LoVo (cell line): ENCODE results near the gene GP2.

Source experiments
- DNase-seq: peaks from one replicate; pipeline ENCODE4 v3.0.0-alpha.2; 2016; ENCODE audit warnings: low spot score

GP2 gene

DNA sequence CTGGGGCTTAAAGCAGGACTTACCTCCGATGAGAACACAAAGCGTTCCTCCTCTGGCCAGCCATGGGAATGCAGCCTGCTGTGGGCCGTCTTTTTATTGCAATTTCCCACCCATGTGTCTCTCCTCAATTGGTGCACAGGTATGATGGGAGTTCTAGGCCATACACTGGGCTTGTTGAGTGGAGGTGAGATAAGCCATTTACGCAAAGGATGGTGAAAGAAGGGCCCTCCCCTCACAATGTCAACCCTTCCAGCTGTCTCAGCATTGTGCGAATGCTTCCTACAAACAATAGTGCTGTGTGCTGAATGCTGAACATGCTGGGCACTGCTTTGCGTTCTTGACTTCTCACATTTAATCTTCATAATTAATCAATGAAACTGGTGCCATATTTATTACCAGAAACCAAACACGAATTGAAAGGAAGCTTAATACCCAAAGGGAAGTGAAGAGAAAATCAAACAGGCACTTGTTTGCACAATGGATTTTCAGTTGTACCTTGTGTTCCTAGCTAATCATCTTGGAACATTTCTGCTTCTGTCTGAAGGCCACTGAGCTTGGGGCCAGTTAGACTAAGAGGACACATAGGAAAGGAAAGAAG, at the start of gene GP2:
Gene GP2, minus strand, starts transcription at position 70 of the 598 bp plus-strand sequence. CDS start 1,082 bp downstream, outside the sequence.
- DNase-seq: no peak

DNA sequence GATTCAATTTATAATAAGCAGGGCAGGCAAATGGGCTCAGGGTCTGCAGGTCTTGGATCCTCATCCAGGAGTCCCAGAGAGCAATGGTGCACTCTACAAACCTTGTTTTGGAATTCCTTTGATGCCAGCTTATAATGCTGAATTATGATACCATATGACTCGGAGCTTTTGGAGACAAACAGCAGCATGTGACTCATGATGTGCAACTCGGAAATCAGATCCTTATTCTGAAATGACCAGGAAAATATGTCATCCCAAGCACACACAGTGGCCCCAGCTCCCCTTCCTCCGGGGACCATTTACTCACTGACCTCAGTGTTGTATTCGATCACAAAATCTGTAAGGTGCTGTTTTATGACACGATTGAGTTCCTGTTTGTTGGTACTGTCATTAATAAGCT, 45.4 kb upstream of the GP2 start:
- no peak for DNase-seq

DNA sequence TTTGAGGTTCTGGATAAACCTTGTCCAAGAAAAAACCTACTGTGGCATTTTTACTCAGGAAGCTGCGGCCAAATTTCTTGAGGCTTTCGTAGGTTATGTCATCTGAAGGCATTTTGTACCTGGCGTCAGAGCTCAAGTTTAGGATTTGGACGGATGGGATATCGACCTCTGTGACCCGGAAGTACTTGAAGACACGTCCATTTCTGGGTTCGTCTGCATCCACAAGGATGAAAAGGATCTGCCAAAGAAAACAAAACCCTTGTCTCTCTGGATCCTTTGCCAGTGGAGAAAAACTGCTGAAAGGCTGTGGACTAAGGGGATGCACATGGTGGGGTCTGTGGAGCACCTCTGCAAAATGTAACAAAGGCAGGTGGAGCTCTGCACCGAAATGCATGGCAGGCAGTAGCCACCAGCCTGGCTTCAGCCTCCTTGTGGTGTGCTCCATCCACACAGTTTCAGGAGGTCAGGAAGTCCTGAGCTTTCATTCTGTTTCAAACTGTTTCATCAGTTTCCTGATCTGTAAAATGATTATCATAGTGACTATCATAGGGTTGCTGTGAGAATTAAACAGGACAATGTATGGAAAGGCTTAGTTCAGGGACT, 42.2 kb upstream of the GP2 start:
- no peak for DNase-seq

DNA sequence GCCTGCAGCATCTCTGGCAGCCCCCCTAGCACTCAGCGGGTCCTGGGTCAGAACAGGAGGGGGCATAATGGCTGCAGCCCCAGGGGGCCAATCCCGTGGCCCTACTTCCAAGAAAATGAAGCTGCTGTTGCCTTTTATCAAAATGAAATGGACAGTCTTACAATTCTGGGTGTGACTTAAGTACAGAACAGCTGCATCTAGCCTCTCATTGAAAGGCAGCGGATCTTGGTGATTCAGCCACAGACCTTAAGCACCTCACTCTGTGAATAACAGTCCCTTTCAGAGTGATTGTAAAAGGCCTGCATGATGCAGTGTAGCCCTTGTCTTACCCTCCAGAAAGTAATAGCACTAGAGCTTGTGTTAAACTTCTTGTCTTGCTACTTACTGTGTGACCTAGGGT, 36.7 kb upstream of the GP2 start:
- DNase-seq: no peak

DNA sequence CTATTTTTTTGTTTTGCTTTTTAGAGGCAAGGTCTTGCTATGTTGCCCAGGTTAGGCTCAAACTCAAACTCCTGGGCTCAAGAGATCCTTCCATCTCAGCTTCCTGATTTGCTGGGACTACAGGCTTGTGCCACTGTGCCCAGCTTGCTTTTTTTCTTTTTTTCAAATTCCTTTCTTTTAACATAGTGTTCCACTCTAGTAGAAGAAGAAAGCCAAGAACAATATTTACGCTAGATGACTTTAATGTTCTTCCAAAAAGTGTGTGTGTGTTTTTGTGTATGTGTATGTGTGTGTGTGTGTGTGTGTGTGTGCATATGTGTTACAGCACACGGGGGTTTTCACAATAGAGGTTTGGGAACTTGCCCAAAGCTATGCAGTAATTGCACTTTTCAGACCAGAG, 35.9 kb upstream of the GP2 start:
- DNase-seq: no peak

DNA sequence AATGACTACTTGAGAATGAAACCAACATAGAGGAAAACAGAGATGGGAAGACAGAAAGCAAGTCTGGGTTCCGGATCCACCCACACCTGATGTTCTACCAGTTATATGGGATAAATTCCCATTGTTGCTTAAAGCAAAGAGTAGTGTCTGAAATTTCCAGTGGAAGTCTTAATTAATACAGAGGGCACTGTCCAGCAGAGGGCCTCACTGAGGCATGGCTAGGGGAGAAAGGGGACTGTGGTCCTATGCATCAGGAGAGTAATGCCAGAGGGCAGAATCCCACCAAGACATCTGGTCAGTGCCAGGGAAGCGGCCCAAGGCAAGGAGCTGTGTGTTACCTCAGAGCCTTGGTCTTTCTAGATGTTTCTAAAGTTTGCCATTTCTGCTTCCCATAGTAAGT, 32.7 kb upstream of the GP2 start:
- no peak for DNase-seq

DNA sequence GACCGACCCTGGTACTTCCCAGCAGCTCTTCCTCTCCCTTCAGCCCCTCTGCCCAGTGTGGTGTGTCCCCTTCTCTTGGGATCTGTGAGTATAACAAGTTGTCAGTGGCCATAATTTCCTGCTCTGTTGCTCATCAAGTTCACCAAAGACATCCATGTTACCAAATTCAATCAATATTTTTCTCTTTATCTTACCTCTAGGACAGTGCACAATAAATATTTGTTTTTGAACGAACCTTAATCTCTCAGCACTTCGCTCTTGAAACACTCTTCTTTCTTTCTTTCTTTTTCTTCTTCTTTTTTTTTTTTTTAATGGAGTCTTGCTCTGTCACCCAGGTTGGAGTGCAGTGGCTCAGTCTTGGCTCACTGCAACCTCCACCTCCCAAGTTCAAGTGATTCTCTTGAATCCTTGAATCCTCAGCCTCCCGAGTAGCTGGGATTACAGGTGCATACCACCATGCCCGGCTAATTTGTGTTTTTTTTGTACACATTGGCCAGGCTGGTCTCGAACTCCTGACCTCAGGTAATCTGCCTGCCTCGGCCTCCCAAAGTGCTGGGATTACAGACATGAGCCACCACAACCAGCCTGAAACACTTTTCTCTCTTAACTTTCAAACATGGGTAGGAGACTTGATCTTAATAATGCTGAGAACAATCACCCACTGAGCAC, 27.9 kb upstream of the GP2 start:
- no peak for DNase-seq

DNA sequence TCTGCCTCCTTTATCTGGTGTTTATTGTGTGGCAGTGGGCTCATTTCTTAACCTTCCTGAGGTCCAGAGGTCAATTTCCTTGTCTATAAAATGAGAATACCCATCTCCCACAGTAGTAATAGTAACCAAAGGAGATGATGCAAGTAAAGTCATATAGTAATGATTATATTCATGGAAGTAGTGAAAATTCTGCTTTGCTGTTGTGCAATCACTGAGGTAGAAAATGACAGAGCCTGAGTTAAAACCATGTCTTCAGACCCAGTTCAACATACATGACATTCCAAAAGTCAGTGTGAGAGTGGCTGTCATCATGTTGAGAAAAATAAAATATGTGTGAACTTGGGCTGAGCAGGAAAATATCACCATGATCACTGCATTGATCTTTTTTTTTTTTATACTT, 26.1 kb upstream of the GP2 start:
- DNase-seq: no peak

DNA sequence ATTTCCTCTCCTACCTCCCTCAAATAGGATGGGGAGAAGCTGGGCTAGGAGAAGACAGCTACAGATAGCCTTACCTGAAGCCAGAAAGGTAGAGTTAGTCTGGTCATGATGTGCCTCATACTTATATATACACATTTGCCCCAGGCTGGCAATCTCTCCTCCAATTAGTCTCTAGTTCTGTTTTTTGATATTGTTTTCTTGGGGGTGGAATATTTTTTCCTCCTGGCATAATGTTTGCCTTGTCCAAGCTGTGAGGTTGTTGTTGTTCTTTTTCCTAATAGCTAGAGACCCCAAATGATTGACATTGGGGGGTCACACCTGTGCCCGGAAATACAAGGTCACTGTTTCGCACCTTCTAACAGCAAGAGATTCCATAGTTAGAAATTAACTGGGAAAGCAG, 25.3 kb upstream of the GP2 start, which contains the start of gene UMOD:
Gene UMOD, minus strand, starts transcription at position 101 of the 400 bp plus-strand sequence. CDS start 1,978 bp downstream, outside the sequence.
- no peak for DNase-seq

DNA sequence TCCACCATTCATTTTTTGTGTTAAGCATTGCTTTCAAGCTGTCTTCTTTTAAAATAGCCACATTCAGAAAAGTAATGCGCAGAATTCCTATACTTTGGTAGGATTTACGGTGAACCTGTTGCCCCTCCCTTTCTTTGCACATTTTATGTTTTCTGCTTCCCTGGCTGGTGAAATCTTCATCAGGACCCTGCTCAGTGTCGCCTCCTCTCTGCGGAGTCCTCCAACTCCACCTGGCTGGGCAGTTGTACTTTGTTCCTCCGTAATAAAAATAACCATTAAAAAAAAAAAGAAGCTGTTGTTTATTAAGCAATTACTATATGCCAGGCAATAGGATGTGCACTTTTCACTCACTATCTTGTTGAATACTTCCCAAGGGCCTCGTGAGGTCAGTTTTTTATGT, 22.3 kb upstream of the GP2 start:
- no peak for DNase-seq

DNA sequence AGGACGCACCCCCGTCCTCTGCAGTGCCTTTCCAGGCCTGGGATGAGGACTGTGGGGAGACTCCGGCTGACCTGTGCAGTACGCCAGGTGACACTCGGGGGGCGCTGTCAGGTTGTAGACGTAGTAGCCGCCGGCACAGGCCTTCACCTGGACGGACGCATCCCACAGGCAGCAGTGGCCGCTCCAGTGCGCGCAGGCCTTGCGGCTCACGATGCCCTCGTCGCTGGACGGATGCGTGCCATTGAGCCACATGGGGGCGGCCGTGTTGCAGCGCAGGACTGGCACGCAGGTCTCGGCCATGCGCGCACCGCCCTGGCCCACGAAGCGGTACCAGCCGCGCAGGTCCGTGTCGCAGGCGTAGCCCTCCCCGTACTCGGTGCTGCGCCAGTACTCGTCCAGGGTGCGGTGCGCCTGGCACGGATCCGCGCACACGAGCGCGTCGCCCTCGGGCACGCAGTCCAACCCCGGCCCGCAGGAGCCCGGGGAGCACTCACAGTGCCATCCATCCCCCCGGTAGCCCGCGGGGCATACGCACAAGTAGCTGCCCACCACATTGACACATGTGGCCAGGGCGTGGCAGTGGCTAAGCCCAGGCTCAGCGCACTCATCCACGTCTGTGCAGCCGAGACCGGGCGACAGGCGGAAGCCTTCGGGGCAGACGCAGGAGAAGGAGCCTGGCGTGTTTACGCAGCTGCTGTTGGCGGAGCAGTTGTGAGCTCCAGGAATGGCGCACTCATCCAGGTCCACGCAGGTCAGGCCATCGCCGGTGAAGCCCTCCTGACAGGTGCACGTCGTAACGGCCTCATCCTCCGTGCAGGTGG, 21.3 kb upstream of the GP2 start:
- no peak for DNase-seq

DNA sequence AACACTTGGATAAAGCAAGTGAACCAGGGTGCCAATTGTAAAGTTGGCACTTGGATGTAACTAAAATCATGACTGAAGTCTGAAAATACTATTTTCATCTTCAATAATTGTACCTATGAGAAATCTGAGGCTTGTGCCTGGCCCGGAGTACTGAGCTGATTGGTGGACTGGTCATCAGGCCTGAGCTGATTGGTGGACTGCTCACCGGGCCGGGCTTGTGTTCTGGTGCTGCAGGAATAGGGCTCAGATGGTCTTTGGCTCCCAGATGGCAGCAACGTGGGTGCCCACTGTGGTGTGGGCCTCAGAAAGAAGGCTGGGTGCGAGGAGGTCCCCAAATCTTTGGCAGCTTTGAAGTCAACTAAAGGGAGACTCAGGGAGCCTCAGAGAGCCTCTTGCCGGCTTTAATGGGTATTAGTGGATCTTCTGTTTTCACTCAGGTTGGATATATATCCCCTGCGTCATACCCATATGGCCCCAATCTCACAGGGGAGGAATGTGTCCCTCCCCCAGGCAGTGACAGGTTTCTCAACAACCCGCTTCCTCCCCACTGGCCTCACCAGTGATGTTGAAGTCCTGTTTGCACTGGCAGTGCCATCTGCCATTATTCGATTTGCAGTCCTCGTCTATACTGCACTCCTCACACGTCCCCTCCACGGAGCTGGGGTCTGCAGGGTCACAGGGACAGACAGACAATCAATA, 20.5 kb upstream of the GP2 start:
- no peak for DNase-seq

DNA sequence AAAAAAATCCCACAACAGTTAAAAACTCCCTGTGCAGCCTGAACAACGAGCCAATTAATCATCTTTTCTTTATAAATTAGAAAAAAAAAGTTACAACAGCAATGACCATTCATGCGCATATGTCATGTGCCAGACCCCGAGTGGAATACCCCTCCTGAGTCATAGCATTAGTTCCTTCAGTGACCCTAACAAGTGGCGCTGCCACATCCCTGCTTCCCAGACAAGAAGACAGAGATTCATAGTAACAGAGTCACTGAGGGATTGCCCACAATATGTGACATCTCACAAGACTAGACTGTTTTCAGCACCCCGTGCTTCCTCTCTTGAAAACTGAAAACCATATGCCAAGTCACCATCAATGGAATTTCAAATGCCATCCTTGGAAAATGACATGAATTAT, 17.3 kb upstream of the GP2 start:
- no peak for DNase-seq

DNA sequence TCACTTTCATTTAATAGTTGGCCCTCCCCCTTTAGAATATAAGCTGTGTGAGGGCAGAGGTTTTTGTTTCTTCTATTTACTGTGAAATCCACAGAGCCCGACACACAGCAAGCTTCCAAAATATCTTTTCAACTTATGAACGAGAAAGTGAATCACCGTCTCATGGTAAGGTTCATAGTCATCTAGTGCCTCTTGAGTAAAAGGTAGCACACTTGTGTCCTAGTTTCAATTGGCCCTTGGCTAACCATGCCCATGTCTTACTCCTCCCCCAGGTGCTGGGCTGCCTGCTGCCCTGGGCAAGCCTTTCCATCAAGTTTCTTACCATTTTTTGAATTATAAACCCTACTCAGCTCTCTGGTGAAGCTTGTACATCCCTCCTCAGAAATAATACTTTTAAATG, 12.4 kb upstream of the GP2 start:
- no peak for DNase-seq

DNA sequence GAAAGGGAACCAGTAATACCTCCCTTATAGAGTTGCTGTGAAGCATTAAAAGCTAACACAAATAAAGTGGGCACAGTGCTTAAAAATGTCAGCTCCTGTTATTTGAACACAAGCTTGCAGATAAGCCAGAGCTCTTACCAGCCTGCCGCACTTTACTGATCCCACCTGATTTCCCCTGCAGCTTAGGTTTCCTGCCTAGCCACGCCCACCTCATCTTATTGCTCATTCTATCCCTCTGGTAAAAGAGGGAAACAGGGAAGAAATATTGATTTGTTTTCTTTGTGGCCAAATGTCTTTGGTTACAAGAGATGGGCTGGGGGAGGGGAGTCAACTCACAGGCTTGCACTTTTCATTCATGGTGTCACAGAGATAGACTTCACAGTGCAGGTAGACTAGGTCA, 9.6 kb upstream of the GP2 start:
- no peak for DNase-seq

DNA sequence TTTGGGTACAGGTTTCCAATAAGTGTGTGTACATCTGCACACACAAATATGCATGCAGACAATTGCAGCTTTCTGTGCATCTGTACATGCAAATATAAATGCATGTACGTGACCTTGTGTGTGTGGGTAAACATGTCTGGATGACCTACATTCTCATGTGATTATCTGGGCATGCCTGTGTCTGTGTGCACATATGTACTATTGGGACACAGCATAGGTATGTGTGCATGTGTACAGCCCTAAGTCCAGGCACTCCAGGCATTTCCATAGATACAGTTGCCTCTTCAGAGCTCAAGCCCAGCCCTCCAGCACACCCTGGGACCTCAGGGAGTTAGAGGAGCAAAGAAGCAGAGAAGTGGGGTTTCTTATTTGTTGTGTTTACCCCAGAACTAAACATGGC, 7.1 kb upstream of the GP2 start:
- DNase-seq: no peak

DNA sequence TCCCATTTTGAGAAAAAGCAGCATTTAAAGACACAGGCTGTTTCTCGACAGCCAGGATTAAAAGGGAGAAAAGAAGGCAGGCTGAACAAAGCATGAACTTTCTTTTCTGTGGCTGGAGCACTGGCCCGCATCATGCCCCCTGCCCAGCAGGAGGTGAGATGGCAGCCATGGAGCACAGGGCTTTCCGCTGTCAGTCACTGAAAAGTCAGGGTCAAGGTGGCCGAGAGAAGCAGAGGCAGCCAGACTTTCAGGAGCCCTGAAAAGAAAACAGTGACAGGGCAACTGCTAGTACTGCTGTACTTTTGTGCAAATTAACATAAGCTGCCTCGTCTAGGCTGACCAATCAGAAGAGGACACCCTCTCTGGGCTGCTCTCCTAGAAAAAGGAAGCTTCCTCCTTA, 5.8 kb upstream of the GP2 start:
- no peak for DNase-seq

DNA sequence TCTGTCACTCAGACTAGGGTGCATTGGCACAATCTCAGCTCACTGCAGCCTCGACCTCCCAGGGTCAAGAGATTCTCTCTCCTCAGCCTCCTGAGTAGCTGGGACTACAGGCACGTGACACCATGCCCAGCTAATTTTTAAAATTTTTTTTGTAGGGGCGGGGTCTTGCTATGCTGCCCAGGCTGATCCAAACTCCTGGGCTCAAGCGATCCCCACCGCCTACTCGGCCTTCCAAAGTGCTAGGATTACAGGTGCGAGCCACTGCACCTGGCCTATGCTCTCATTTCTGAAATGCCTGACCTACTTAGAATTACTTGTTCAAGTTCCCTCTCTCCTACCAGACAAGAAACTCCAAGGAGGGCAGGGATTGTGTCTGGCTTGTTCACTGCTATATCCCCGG, 5.1 kb upstream of the GP2 start:
- no peak for DNase-seq

DNA sequence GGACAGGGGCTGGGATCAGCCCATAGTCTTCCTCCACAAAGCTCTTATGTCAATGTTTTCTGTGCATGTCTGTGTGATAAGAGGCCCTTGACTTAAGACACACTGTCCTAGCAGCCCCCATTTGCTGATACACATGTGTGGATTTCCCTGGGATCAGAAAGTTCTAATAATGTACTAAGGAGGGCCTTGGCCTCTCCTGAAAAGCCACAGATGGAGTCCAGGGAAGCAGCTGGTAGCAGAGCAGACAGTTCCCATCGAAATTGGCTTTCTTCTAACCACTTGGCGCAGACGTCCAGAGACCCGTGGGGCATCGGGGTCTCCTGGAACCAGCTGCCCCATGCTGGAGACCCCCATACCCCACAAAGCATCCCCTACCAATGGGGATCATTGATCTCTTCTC, 4.3 kb upstream of the GP2 start:
- DNase-seq: no peak

DNA sequence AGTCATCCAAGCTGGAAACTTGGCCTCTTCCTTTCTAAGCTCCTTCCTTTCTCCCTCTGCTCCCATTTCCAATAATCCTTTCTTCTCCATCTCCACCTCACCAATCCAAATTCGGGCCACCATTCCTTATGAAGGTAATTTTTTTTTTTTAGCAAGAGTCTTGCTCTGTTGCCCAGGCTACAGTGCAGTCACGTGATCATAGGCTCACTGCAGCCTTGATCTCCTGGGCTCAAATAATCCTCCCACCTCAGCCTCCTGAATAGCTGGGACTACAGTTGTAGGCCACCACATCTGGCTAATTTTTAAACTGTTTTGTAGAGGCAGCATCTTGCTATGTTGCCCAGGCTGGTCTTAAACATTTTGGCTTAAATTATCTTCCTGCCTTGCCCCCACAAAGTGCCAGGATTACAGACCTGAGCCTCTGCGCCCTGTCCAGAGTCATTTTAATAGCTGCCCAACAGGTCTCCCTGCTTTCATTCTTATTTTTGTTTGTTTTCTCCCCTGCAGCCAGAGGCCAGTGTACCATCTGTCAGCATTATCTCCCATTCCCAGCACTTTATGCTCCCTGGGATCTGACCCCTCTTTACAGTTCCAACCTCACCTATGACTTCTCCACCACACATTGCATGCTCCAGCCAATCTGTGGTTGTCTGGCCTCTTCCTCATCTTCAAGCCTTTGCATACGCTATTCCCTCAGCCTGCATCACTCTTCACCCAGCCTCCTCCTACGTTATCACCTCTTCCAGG, 2.3 kb upstream of the GP2 start:
- DNase-seq: no peak

DNA sequence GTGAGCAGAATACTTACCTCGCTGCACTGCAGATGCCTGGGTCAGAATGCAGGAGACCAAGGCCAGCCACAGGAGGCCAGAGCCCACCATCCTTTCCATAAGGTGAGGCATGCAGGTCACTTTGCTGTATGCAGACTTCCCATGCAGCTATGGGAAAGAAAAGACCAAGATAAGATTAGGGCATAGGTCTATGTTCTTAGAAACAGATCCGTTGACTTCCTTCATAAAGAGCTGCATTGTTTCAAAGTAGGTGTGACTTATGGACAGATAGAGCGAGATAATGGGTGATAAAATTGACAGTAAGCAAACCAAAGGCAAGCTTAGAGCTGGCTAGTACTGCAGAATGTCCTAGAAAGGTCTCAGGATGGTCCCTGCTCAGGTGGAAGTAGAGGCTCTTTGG, 992 bp downstream of the GP2 start:
- DNase-seq: no peak

DNA sequence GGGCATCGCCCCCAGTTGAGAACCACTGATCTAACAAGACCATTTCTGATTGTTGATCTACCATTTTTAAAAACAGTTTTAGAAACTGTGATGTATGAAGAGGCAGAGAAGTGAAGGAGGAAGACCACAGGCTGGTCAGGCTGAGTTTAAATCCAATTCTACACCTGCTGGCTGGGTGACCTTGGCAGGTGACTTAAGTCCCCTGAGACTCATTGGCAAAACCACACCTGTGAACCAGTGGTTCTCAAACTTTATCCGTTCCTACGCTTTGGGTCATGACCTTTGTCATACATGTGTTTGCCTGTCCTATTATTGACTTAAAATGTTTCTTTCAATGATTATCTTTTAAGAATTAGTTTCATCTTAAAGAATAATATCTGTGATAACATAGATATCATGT, 2.3 kb downstream of the GP2 start:
- no peak for DNase-seq
